HG03342 (cell line): ENCODE data around the gene DACT2.
"Not testable (repeated sequence)": the region's sequence is repeated elsewhere in the genome, so short reads cannot be mapped to it uniquely, and the experiment has no call there.

Experiments
- ATAC-seq: cut with Tn5 transposase; IDR thresholded peaks from one replicate; pipeline ENCODE4 v1.9.1; 2021; ENCODE audit warnings: mild to moderate bottlenecking, moderate library complexity; ENCODE audit not compliant: unreplicated experiment

The DACT2 gene

GRCh38 chr6:168269455-168270243 lies 49.9 kb downstream of the DACT2 start:
- ATAC-seq = no peak

- ATAC-seq = no peak
These were observed 50.8 kb downstream of the DACT2 start for GRCh38 chr6:168268755-168269154.

GRCh38 chr6:168267779-168268178 lies 51.8 kb downstream of the DACT2 start:
- not testable (repeated sequence) for ATAC-seq

GRCh38 chr6:168265827-168266815 lies 53.5 kb downstream of the DACT2 start:
- ATAC-seq = no peak

GRCh38 chr6:168265394-168265793 lies 54.2 kb downstream of the DACT2 start:
- ATAC-seq = no peak

GRCh38 chr6:168264593-168265335 lies 54.8 kb downstream of the DACT2 start:
- ATAC-seq = no peak

GRCh38 chr6:168263351-168263905 lies 56.1 kb downstream of the DACT2 start:
- no peak for ATAC-seq

- ATAC-seq = no peak
These were observed 58.3 kb downstream of the DACT2 start for GRCh38 chr6:168261234-168261633.

GRCh38 chr6:168260420-168260987 lies 59.1 kb downstream of the DACT2 start:
- ATAC-seq = no peak

GRCh38 chr6:168258795-168259194 lies 60.8 kb downstream of the DACT2 start:
- ATAC-seq = no peak

- ATAC-seq = no peak
These were observed 62.6 kb downstream of the DACT2 start for GRCh38 chr6:168256940-168257339.
